Suppressor macrophage treated with lipopolysaccharide for 4 hours (primary cell): ENCODE measurements around the gene GLCCI1.
"Not testable (repeated sequence)": the region's sequence is repeated elsewhere in the genome, so short reads cannot be mapped to it uniquely, and the experiment has no call there.

Experiments used
- DNase-seq: peaks from one replicate; pipeline ENCODE4 v3.0.0-alpha.2; 2020

GLCCI1 gene

DNA sequence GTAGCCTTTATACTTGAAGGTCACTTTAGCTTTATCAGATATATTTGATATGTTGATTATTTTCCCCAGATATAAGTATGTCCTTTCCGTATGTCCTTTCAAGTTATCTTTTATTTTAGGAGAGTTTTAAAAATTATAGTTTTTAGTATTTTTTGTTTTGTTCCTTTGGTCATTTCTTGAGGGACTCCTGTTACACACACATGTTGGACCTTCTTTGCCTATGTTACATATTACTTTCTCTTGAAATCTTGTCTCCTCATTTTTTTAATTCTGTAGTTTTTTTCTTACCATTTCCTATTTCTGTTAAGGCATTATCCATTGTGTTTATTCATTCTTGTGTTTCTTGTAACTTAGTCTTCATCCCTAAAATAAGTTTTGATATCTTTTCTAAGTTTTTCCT, 23.9 kb downstream of the GLCCI1 start:
- DNase-seq: no peak

DNA sequence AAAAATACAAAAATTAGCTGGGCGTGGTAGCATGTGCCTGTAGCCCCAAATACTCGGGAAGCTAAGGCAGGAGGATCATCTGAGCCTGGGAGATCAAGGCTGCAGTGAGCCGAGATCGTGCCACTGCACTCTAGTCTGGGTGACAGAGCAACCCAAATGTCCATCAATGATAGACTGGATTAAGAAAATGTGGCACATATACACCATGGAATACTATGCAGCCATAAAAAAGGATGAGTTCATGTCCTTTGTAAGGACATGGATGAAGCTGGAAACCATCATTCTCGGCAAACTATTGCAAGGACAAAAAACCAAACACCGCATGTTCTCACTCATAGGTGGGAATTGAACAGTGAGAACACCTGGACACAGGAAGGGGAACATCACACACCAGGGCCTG, 26.8 kb downstream of the GLCCI1 start:
- DNase-seq: not testable (repeated sequence)

DNA sequence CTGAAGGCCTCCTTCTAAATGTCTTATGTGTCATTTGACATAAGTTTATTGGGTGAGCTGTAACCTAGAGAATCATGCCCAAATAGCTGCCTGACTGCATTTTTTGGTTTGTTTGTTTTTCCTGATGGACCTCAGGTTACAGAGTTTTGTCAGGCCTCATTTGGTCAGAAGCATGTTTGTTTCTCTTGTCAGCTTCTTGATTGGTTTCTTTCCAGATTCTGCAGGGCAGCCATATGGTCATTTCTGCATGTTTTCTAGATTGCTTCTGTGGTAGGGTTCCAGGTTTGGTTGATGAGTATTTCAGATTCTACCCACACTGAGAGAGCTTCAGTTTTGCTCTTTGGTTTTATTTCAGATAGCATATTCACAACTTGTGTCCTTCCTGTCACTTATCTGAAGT, 28.0 kb downstream of the GLCCI1 start:
- no peak for DNase-seq

DNA sequence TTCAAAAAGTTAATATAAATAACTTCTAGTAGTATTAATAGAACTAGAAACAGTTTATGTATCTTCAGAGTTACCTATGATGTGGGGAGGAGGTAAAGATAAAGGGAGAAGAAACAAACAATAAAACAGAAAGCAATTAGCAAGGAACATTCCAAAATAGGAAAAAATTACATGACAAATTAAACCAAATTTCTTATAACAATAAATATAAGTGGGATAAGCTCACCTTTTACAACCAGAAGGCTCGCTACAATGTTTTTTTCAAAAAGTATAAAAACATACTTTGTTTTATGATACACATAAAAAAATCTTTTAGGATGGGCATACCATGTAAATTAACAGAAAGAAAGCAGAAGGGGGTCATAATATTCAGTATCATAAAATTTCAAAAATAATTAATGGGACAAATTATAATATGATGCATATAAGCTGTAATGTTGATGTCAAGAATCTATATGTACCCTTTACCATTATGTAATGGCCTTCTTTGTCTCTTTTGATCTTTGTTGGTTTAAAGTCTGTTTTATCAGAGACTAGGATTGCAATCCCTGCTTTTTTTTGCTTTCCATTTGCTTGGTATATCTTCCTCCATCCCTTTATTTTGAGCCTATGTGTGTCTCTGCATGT, 31.8 kb downstream of the GLCCI1 start:
- DNase-seq: no peak

DNA sequence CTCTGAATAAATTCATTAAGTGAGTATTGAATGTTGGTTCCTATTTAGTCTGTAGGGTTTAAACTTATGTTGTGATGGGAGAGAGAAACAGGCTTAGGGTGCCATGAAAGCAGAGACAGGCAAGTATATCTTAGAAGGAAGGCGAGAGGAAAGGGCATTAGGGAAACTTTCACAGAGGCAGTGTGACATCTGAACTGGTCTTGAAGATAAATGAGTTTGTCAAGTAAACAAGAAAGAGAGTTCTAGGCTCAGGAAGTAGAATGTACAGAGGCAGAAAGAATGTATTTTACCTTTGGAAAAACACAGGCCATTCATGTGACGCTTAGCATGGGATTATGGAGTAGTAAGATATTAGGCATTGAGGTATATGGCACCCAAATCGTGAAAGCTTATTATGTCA, 34.5 kb downstream of the GLCCI1 start:
- no peak for DNase-seq

DNA sequence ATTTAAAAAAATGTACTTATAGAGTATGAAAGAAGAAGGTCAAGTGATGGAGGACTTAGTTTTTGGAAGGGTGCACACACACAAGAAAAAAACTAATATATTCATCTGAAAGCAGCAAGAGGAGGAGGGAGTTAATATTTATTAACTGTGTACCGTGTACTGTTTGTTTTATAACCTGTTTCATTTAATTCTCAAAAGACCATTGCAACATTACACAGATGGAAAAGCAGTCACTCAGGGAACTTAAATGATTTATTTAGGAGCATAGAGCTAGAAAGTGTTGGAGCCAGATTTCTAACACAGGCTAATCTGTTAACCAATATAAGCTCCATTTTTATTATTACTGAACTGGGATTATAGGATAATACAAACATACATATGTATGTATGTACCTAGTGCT, 36.7 kb downstream of the GLCCI1 start:
- no peak for DNase-seq

DNA sequence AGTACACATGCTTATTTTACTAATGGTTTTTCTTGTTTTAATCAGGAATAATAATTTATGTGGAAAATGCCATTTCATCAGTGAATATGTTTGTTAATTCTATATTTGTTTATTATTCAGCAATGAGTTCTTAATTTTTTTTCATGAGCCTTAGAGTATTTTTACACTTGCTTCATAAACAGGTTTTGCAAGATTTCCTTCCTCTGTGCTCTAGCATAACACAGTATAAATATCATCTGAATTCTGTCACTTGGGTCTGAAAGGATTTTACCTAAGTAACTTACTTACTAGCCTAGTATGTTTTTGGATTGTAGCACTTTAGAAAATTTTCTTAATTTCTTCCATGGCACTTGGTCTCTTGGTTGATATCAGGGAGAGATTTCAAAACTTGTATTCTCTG, 45.8 kb downstream of the GLCCI1 start:
- DNase-seq: no peak

DNA sequence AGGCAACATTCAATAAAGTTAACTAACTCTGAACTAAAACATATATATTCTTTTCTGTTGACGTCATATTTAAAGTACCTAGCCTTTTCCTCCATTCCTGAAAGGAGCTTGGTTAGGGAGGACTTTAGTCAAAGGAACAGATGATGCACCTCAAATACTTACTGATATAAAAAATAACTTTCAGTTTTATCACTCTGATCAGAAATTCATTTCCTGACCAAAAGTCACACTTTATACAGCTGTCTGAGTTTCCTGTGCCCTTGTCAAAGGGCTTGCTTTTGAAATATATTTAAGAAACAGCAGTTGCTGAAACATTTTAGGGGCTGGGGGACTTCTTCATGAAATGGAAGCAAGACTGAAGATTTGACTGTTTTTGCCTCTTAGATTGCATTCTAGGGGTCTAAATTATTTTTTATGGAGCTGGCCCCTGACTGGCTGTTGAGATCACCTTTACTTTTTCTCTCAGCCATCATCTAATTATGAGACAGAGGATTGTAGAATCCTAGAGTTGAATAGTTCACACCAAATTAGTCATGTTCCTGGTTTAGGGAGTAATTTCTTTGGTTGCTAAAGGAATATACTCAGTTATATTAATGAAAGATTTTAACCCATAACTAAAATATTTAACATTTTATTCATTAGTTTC, 46.6 kb downstream of the GLCCI1 start:
- no peak for DNase-seq

DNA sequence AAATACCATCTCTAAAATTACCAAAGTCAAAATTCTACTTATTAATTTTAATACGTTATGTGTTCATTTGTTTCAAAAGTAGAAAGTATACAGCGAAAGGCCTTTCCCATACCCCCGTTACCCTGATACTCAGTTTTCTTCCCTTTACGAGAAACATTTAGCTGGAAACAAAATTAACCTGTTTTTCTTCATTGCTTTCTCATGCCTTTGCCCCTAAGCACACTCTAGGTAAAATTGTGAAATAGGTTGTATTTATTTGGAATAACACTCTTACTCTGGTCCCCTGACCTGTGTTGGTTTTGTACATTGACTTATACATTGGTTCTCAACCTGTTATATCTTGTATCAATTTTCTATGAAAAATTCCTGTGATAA, 47.1 kb downstream of the GLCCI1 start:
- no peak for DNase-seq

DNA sequence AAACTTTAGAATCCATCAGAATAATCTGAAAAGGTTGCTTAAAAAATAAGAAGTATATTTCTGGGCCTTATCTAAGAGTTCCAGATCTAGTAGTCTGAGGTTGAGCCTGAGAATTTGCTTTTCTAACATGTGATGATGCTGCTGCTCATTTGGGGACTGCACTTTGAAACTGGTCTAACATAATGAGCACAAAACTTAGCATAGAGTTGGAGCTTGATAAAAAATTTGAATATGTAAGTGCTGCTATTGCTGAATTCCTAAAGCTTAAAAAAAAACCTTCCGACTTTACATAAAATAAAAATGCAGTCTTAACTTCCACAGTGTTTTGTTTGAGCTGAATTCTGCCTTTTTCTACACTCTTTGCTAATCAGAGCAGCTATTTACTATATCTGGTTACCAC, 48.8 kb downstream of the GLCCI1 start:
- no peak for DNase-seq

DNA sequence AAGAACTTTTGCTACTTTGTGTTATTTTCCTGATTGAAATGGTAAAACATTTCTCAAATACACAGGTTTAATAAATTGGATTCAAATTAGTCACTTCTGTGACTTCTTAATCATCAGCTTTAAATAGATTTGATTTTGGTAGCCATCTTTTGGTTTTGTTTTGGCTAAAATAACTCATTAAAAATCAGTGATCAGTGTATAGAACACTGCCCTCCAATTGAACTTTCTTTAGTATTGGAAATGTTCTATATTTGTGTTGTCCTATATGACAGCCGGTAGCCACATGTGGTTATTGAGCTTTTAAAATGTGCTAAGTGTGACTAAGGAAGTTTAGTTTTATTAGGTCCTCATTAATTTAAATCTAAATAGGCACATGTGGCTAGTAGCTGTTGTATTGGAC, 50.4 kb downstream of the GLCCI1 start:
- DNase-seq: no peak

DNA sequence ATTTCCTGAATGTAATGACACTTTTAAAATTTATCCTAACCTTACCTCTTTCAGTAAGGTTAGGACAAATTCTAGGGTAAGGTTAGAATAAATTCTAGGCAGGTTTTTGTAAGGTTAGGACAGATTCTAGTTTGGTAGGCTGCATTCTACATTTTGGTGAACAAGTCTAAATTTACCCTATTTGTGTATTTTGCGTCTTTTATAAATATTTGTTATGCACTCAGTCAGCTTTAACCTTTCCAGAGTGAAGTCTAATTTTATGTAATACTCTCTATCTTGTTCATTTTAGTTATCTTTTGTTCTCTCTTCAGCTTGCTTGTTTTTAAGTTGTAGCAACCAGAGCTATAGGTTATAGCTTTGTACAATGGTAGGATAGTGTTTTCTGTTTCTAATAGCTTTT, 54.0 kb downstream of the GLCCI1 start:
- DNase-seq: no peak

DNA sequence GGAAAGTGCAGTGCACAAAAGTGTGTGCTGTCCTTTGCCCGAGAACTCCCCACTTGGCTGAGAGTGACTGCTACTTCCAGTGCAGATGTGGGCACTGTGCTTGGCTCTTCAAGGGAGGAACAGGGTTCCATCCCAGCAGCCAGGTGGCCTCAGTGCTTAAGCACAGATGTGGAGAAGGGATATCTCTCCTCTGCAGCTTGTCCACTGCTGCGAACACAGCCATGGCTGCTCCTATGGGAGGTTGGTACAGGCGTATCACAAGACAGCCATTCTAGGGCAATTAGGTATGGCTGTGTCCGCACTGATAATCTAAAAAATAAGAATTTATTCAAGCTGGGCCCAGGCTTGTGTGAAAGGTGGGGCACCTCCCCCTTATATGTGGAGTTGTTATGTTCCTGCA, 66.6 kb downstream of the GLCCI1 start:
- DNase-seq: no peak

DNA sequence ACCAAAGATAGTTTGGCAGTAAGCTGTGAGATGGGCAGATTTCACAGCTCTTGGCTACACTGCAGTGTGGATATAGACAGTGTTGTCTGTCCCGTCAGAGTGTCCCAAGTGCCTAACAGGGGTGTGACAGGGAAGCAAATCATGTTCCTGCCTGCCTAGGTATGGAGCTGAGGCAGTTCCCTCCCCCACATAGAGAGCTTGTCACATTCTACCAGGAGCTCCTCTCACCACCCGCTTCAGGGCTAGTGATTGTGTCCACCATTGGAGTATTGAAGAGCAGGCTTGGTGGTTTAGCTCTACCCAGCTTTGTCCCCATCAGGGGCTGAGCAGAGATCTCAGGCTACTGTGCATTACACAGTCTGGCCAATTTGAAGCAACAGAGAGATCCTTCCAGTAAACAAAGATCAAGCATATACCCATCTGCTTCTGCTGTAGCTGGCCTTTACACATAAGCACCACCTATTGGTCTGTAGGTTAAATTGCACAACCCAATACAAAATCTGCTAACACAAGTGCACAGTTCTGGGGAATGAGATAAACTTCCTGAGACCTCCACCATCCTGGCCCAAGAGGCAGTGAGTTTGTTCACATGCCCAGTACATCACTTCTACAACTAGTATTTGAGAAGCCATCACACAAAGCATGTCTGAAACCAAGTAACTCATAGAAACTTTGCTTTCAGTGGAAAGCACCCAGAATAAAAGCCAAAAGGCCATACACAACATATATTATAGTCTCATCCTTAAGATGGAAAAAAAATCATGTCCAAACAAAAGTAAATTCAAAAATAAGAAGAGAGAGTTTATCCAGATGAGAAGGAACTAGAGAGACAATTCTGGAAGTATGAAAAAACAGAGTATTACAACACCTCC, 67.3 kb downstream of the GLCCI1 start:
- peak; percentile 3 for DNase-seq

DNA sequence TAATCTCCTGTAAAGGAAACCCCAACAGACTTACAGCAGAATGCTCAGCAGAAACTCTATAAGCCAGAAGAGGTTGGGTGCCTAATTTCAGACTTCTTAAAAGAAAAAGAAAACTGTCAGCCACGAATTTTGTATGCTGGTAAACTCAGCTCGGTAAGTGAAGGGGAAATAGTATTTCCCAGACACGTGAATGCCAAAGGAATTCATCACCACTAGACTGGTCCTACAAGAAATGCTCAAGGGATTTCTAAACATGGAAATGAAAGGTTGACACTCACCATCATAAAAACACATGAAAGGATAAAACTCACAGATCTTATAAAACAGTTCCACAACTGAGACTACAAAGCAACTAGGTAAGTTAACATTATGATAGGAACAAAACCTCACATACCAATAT, 68.6 kb downstream of the GLCCI1 start:
- DNase-seq: no peak

DNA sequence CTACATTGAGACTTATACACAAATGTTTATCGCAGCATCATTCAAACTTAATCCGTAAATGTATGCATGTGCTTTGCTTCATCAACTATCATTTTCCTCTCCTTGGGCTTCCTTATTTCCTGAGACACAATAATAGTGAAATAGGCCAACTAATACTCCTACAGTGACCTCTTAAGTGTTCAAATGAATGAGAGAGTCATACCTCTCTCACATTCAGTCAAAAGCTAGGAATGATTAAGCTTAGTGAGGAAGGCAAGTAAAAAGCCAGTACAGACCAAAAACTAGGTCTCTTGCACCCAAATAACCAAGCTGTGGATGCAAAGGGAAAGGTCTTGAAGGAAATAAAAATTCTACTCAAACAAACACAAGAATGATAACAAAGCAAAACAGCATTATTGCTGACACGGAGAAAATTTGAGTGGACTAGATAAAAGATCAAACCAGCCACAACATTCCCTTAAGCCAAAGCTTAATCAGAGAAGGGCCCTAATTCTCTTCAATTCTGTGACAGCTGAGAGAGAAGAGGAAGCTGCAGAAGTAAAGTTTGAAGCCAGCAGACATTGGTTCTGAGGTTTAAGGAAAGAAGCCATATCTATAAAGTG, 72.3 kb downstream of the GLCCI1 start:
- no peak for DNase-seq

DNA sequence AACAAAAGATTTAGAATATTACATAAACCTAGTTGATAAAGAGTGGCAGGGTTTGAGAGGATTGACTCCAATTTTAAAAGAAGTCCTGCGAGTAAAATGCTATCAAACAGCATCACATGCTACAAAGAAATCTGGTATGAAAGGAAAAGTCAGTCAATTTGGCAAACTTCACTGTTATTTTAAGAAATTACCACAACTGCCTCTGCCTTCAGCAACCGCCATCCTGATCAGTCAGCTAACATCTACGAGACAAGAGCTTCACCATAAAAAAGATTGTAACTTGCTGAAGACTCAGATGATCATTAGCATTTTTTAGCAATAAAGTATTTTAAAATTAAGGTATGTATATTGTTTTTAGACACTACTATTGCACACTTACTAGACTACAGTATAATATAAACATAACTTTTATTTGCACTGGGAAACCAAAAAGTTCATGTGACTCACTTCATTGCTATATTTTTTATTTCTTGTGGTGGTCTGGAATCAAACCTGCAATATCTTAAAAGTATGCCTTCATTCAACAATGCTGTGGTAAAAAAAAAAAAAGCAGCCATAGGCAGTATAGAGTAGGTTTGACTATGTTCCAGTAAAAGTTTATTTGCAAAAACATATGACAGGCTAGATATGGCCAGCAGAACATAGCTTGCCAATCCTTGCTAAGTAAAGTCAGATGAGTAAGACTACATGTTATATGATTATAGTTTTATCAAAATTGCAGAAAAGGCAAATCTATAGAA, 74.4 kb downstream of the GLCCI1 start:
- no peak for DNase-seq

DNA sequence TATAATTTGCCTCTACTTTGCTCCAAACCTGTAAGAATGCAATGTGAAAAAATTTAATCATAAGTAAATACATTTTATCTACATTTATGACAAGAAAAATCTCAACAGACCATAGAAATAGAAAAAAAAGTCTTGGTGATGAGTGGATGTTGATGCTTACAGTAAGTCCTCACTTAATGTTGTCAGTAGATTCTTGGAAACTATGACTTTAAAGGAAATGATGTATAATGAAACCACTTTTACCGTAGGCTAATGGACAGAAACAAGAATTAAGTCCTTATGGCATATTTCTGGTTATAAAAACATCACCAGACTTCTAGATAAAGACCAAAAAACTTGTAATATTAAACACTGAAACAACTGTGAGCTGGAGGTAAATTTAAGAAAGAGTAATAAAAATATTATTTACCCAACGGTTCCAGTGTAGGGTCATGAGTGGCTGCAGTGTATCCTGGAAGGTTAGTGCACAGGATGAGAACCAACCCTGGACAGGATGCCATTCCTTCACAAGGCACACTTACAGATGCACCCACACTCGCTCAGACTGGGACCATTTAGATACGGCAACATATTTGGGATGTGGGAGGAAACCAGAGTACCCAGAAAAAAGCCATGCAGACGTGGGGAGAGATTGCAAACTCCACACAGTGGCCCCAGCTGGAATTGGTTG, 76.3 kb downstream of the GLCCI1 start:
- DNase-seq: no peak

DNA sequence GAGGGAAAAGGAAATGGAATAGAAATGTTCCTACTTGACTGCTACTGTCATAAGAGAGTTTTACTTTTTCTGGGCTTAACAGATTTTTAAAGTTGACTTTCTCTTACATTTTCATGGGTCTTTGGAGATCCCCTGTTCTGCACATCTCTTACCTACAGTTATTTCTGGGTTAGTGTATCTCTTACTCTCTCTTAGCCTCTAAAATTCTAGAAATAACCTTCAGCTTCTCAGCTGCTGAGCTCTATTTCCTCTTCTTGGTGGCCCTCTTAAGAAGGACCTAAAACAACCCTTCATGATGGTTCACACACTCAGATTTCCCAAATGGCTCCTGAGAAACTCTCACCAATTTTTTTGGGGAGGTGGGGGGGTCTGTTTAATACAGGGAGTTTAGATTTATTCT, 79.5 kb downstream of the GLCCI1 start:
- DNase-seq: not testable (repeated sequence)

DNA sequence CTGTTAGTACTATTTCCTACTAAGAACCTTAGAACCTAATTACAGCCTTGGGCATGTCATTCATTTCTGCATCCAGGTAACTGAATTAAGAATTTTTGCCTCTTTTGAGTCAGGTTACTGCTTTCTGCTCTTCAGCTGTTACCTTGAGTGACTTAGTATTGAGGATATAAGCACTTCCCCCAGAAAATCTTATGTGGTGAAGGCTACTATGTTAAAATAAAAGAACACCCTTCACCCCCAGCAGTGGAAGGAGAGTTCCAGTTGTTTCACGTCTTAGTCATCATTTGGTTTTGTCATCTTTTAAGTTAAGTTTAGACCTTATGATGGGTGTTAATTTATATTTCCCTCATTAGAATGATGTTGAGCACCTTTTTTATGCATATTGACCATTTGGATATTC, 82.8 kb downstream of the GLCCI1 start:
- DNase-seq: no peak

DNA sequence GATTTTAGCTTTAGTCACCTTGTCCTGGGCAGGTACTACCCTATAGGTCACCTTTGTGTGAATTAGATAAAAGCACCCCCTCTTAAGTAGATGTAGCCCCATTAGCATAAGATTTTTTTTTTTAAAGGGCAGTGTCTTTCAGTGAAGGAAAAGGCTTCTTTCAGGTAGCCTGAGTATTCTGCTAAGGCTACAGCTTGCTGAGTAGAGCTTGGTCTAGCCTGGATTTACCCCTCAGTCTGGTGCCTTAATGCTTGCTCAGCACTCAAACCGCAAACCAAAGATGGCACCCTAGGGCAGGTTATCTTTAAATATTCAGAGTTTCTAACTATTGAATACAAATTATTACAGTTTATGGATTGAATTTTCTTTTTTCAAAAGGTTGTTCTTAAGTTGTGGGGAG, 83.4 kb downstream of the GLCCI1 start:
- DNase-seq: no peak

DNA sequence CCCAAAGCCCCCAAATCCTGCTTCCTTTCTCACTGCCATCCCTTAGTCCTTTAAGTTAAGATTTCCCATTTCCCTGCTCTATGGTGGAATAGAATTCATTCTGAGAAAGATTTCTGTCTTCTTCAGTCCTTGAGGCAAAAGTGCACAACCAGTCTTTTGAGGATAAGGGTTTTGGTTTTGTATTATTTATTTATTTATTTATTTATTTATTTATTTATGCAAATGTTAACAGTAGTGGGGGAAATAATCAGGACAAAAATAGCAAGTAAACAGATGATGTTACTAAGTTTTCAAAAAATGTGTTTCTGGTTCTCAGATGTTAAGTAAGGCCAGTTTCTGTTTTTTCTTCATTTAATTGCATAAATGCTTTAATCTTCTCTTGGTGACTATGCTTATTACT, 84.2 kb downstream of the GLCCI1 start:
- DNase-seq: no peak

DNA sequence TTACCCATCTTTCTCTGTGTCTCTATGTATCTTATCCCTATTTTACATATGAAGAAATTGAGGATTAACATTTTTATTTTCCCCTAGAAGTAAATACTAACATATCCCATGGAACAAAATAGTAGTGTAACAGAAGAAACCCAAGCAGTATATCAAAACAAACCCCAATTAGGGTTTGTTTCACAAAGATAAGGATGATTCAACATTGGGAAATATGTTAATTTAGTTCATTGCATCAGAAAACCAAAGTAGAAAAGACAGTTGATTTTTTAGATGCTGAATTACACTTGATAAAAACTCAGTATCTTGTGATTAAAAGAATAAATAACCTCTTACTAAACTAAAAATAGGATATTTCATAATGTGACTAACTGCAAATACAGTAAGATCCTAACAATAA, 87.8 kb downstream of the GLCCI1 start:
- no peak for DNase-seq
